GM23338 (cell line): ENCODE data around the gene RAB25. TPM values are rescaled to one million over a fixed set of nuclear protein-coding genes. Genes with fewer than 3 reads are reported as not detected.
A peak's percentile ranks its signal among the peaks of the same experiment; 100 is the strongest.
"Not testable (repeated sequence)": the region's sequence is repeated elsewhere in the genome, so short reads cannot be mapped to it uniquely, and the experiment has no call there.

ENCODE experiments used
- ATAC-seq: fragments of 200-7000 bp; cut with Tn5 transposase; 3 replicates; pipeline ENCODE4 v1.9.1; 2020
- DNase-seq: peaks from one replicate; pipeline ENCODE4 v3.0.0-alpha.2; 2015; ENCODE audit warnings: low spot score
- H2AFZ ChIP-seq: fragments of 200-600 bp; sonication (generic); 2 replicates; pipeline ENCODE4 v1.8.0; 2016; ENCODE audit warnings: antibody characterized with exemption, mild to moderate bottlenecking, moderate library complexity
- H3F3A ChIP-seq: fragments of 200-600 bp; sonication (generic); replicated peaks from 2 replicates; pipeline ENCODE4 v1.8.0; 2017; ENCODE audit warnings: antibody characterized with exemption, mixed run types, low read depth
- H3K27ac ChIP-seq: fragments of 200-600 bp; sonication (generic); 2 replicates; pipeline ENCODE4 v1.6.1; 2016; ENCODE audit warnings: low read depth
- H3K27me3 ChIP-seq: fragments of 200-600 bp; sonication (generic); 2 replicates; pipeline ENCODE4 v1.8.0; 2016; ENCODE audit warnings: mild to moderate bottlenecking, mixed run types, moderate library complexity; ENCODE audit not compliant: insufficient read depth
- H3K36me3 ChIP-seq: fragments of 200-600 bp; sonication (generic); 2 replicates; pipeline ENCODE4 v1.8.0; 2016; ENCODE audit warnings: mild to moderate bottlenecking; ENCODE audit not compliant: insufficient read depth
- H3K4me1 ChIP-seq: fragments of 200-600 bp; sonication (generic); 2 replicates; pipeline ENCODE4 v1.8.0; 2016; ENCODE audit warnings: mild to moderate bottlenecking, moderate library complexity; ENCODE audit not compliant: insufficient read depth
- H3K4me2 ChIP-seq: fragments of 200-600 bp; sonication (generic); 2 replicates; pipeline ENCODE4 v1.7.1; 2017; ENCODE audit warnings: mixed run types
- H3K4me3 ChIP-seq: fragments of 200-600 bp; sonication (generic); 2 replicates; pipeline ENCODE4 v1.6.1; 2016; ENCODE audit warnings: mixed run types
- H3K79me2 ChIP-seq: fragments of 200-600 bp; sonication (generic); replicated peaks from 2 replicates; pipeline ENCODE4 v1.8.0; 2017; ENCODE audit warnings: mild to moderate bottlenecking; ENCODE audit not compliant: insufficient read depth
- H3K9me2 ChIP-seq: fragments of 200-600 bp; sonication (generic); 2 replicates; pipeline ENCODE4 v1.8.0; 2017; ENCODE audit not compliant: insufficient read depth
- H4K20me1 ChIP-seq: fragments of 200-600 bp; sonication (generic); replicated peaks from 2 replicates; pipeline ENCODE4 v1.8.0; 2017; ENCODE audit warnings: mild to moderate bottlenecking; ENCODE audit not compliant: insufficient read depth
- H3K27ac Mint-ChIP-seq: 2 replicates; pipeline ENCODE4 v1.8.0; 2020; ENCODE audit warnings: inconsistent platforms, mild to moderate bottlenecking, moderate library complexity, mixed read lengths
- H3K27me3 Mint-ChIP-seq: 3 replicates; pipeline ENCODE4 v1.8.0; 2022; ENCODE audit warnings: low read depth, mild to moderate bottlenecking, moderate library complexity, mixed read lengths, inconsistent platforms; ENCODE audit not compliant: insufficient read depth, poor library complexity
- H3K36me3 Mint-ChIP-seq: 3 replicates; pipeline ENCODE4 v1.8.0; 2021; ENCODE audit warnings: low read depth, mild to moderate bottlenecking, inconsistent platforms, moderate library complexity, mixed read lengths
- H3K4me1 Mint-ChIP-seq: 3 replicates; pipeline ENCODE4 v1.8.0; 2020; ENCODE audit warnings: mild to moderate bottlenecking, inconsistent platforms, mixed read lengths
- H3K4me3 Mint-ChIP-seq: 3 replicates; pipeline ENCODE4 v1.8.0; 2021; ENCODE audit warnings: moderate library complexity, mild to moderate bottlenecking, inconsistent platforms, mixed read lengths
- H3K9me3 Mint-ChIP-seq: 3 replicates; pipeline ENCODE4 v1.8.0; 2020; ENCODE audit warnings: moderate library complexity, mild to moderate bottlenecking, inconsistent platforms, mixed read lengths
- CREB1 ChIP-seq: fragments of 250-450 bp; sonication (Bioruptor Pico); IDR thresholded peaks from 2 replicates; pipeline ENCODE4 v1.5.0; 2020; ENCODE audit warnings: low read depth, mild to moderate bottlenecking, moderate library complexity
- JUNB ChIP-seq: IDR thresholded peaks from one replicate; pipeline ENCODE4 v1.6.1; 2016; ENCODE audit warnings: antibody characterized with exemption; ENCODE audit not compliant: unreplicated experiment
- NANOG ChIP-seq: IDR thresholded peaks from 2 replicates; pipeline ENCODE4 v1.6.1; 2016; ENCODE audit warnings: antibody characterized with exemption, borderline replicate concordance
- POLR2AphosphoS5 ChIP-seq: IDR thresholded peaks from 2 replicates; pipeline ENCODE4 v1.6.1; 2016; ENCODE audit warnings: antibody characterized with exemption, low read depth
- REST ChIP-seq: IDR thresholded peaks from one replicate; pipeline ENCODE4 v1.6.1; 2018; ENCODE audit warnings: antibody characterized with exemption; ENCODE audit not compliant: unreplicated experiment
- ZNF114 ChIP-seq: fragments of 250-450 bp; sonication (Bioruptor Pico); IDR thresholded peaks from 2 replicates; pipeline ENCODE4 v1.5.0; 2020; ENCODE audit warnings: mild to moderate bottlenecking, moderate library complexity
- ZNF331 ChIP-seq: fragments of 250-450 bp; sonication (Bioruptor Pico); IDR thresholded peaks from 2 replicates; pipeline ENCODE4 v1.5.0; 2020; ENCODE audit warnings: low read depth, mild to moderate bottlenecking, moderate library complexity
- ZNF462 ChIP-seq: fragments of 250-450 bp; sonication (Bioruptor Pico); IDR thresholded peaks from 2 replicates; pipeline ENCODE4 v1.5.0; 2020; ENCODE audit warnings: mild to moderate bottlenecking, moderate library complexity
- polyA plus RNA-seq: library from polyadenylated mRNA; unstranded; fragments of >200 nt; fragmentation: Nextera tagmentation; extraction: Ambion mirVana; gene quantifications from 2 replicates; pipeline ENCODE4 v1.2.1, GENCODE V29; 2016
- total RNA-seq: library from RNA; depleted of rRNA; stranded (reverse); fragments of >200 nt; shearing (Covaris generic); gene quantifications from 2 replicates; pipeline ENCODE4 v1.2.3, GENCODE V29; 2014
- TF ChIP-seq, protein P1 (sequence below), 2 experiments: fragments of 200-600 bp in 1 of 2; sonication (generic) in 1 of 2; conservative IDR thresholded peaks; 2 replicates each; pipeline versions ENCODE4 v1.5.1 to v1.6.1; 2016 to 2017; ENCODE audit warnings: antibody characterized with exemption in 2 of 2, low read depth in 2 of 2, mild to moderate bottlenecking in 2 of 2, moderate library complexity in 1 of 2

RAB25 gene
- total and polyA plus RNA-seq, 2 experiments from 2014 or later: 30.0 to 42.7 TPM

DNA sequence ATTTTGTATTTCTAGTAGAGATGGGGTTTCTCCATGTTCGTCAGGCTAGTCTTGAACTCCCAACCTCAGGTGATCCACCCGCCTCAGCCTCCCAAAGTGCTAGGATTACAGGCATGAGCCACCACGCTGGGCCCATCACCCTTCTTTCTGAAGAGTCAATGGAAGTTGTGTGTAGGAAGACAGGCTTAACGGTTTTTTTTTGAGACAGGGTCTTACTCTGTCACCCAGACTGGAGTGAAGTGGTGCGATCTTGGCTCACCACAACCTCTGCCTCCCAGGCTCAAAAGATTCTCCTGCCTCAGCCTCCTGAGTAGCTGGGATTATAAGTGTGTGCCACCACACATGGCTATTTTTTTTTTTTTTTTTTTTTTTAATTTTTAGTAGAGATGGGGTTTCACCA is 55.8 kb downstream of the RAB25 start:
- DNase-seq, H2AFZ ChIP-seq, H3K9me3 Mint-ChIP-seq, H3K27ac Mint-ChIP-seq, ATAC-seq, H3K36me3 Mint-ChIP-seq, H3K9me2 ChIP-seq, H3K36me3 ChIP-seq, H3K4me3 ChIP-seq, H3K27ac ChIP-seq, H4K20me1 ChIP-seq: not testable (repeated sequence)
- Histone ChIP-seq H3K79me2 (peaks cover 29% of the 10 kb centered on the region), H3K27me3 (peaks cover 12% of the 10 kb centered on the region; the same call in 1 of the 2 replicates), H3K4me1 (peaks cover 25% of the 10 kb centered on the region), H3K4me2 (peak overlapping the region; percentile 99; the same call in 1 of the 2 replicates), H3F3A (0 out of 2 replicates have a peak, but pooled peaks cover 16% of the 10 kb centered on the region)
- Mint-ChIP-seq H3K27me3 (peaks cover 44% of the 10 kb centered on the region), H3K4me1 (peaks cover 47% of the 10 kb centered on the region), H3K4me3 (peak overlapping the region; percentile 90; the same call in 1 of the 3 replicates)

DNA sequence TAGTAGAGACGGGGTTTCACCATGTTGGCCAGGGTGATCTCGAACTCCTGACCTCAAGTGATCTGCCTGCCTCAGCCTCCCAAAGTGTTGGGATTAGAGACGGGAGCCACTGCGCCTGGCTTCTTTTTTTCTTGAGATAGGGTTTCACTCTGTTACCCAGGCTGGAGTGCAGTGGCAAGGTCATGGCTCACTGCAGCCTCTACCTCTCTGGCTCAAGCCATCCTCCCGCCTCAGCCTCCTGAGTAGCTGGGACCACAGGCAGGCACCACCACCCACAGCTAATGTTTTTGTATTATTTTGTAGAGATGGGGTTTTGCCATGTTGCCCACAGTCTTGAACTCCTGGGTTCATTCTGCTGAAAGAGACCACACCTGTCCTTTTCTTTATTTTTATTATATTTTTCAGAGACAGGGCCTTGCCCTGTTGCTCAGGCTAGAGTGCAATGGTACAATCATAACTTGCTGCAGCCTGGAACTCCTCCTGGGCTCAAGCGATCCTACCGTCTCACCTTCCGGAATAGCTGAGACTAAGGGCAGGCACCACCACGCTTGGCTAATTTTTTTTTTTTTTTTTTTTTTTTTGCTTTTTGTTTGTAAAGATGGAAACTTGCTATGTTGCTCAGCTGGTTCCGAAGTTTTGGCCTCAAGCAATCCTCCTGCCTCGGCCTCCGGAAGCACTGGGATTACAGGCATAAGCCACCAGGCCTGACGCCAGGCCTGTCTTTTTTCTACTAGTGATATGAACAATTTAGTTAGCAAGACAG is 56.6 kb downstream of the RAB25 start:
- H3K4me1 ChIP-seq: peaks cover 32% of the 10 kb centered on the region
- TF ChIP-seq POLR2AphosphoS5 (no peak), CREB1 (CRISPR knock-in tag) (no peak), JUNB (no peak), REST (no peak), ZNF462 (CRISPR knock-in tag) (no peak), ZNF331 (CRISPR knock-in tag) (no peak), ZNF114 (CRISPR knock-in tag) (no peak), NANOG (no peak)
- TF ChIP-seq, protein P1, sequence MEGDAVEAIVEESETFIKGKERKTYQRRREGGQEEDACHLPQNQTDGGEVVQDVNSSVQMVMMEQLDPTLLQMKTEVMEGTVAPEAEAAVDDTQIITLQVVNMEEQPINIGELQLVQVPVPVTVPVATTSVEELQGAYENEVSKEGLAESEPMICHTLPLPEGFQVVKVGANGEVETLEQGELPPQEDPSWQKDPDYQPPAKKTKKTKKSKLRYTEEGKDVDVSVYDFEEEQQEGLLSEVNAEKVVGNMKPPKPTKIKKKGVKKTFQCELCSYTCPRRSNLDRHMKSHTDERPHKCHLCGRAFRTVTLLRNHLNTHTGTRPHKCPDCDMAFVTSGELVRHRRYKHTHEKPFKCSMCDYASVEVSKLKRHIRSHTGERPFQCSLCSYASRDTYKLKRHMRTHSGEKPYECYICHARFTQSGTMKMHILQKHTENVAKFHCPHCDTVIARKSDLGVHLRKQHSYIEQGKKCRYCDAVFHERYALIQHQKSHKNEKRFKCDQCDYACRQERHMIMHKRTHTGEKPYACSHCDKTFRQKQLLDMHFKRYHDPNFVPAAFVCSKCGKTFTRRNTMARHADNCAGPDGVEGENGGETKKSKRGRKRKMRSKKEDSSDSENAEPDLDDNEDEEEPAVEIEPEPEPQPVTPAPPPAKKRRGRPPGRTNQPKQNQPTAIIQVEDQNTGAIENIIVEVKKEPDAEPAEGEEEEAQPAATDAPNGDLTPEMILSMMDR (conservative IDR thresholded peaks at IDR 0.05; ENCODE audit: low read depth in 2 of 2): no peak
- Mint-ChIP-seq H3K27ac (no peak overlapping the region), H3K27me3 (peaks cover 46% of the 10 kb centered on the region), H3K9me3 (no peaks in the 10 kb centered on the region; the same call in 2 of the 3 replicates), H3K36me3 (no peaks in the 10 kb centered on the region; the same call in 2 of the 3 replicates), H3K4me1 (peaks cover 51% of the 10 kb centered on the region), H3K4me3 (no peak overlapping the region)
- H4K20me1 ChIP-seq: no peaks in the 10 kb centered on the region; the same call in 1 of the 2 replicates
- H2AFZ ChIP-seq: no peak overlapping the region
- 0 out of 2 replicates have a peak, but pooled peaks cover 16% of the 10 kb centered on the region for H3F3A ChIP-seq
- H3K27ac ChIP-seq: no peak overlapping the region
- H3K27me3 ChIP-seq: peaks cover 12% of the 10 kb centered on the region; the same call in 1 of the 2 replicates
- DNase-seq: no peak
- no peak overlapping the region for H3K4me2 ChIP-seq
- H3K9me2 ChIP-seq: no peaks in the 10 kb centered on the region
- H3K79me2 ChIP-seq: peaks cover 29% of the 10 kb centered on the region
- no peaks in the 10 kb centered on the region for H3K36me3 ChIP-seq
- no peak overlapping the region for H3K4me3 ChIP-seq
- no peak for ATAC-seq
